Fibroblast of mammary gland (primary cell): Measurements from ENCODE around the gene CDKN2AIP.

Source experiments
- DNase-seq: peaks from one replicate; pipeline ENCODE4 v3.0.0-alpha.2; 2010; ENCODE audit warnings: low read depth
- H3K4me3 ChIP-seq: 2 replicates; pipeline ENCODE4 v1.5.1; 2011; ENCODE audit warnings: low read depth, mild to moderate bottlenecking, low read length, moderate library complexity; ENCODE audit not compliant: control insufficient read depth
- CTCF ChIP-seq: conservative IDR thresholded peaks from 2 replicates; pipeline ENCODE4 v1.5.1; 2011; ENCODE audit warnings: low read depth, low read length, inconsistent platforms; ENCODE audit not compliant: control insufficient read depth, insufficient read depth

Gene CDKN2AIP

DNA sequence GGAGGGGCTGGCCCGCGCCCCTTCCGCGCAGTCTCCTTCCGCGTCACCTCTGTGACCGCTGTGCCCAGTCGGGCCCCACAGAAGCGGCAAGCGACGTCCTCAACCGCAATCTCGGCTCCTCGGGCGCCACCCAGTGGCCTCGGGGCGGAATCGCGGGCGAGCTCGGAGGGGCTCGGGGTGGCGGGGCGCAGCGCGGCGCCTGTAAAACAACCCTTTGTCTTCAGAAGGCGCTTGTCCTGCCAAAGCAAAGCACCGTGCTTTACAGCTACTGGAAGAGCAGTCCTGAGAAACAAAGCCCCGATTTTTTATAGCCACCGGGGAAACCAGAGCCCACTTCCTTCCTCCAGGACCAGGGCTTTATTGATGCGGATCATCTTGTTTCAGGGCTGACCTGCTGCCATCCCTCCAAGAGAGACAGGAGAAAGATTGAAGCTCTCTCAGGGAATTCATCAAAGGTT is 37.3 kb upstream of the CDKN2AIP start:
- peak; percentile 50 for DNase-seq
- peak overlapping the region; percentile 61 for H3K4me3 ChIP-seq
- TF ChIP-seq CTCF: peak; percentile 56

GRCh38 chr4:183407635-183408464 is 36.6 kb upstream of the CDKN2AIP start:
- no peak for DNase-seq
- peak overlapping the region; percentile 61 for H3K4me3 ChIP-seq
- TF ChIP-seq CTCF: no peak

GRCh38 chr4:183408796-183409195 is 35.6 kb upstream of the CDKN2AIP start:
- no peak overlapping the region for H3K4me3 ChIP-seq
- TF ChIP-seq CTCF: no peak

DNA sequence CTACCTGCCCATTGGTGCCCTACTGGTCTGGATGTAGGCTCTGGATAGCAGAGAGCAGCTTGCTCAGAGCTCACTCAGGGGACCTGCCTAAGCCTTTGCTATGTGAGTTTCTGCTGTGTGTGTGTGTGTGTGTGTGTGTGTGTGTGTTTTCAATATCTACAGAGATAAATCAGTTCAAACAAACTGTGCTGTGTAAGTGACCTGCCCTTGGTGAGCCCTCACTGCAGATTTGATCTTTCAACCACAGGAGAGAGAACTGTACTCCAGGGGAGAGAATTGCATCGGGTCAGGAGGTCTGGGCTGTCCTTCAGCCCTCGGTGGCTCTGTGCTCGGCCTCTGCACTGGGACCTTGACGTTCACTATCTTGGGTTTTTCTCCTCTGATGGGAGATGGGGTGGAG is 35.0 kb upstream of the CDKN2AIP start:
- no peak for TF ChIP-seq CTCF
- H3K4me3 ChIP-seq: no peak overlapping the region
- DNase-seq: no peak

More at GRCh38 chr4:183408796-183409195, 35.6 kb upstream of the CDKN2AIP start:
- DNase-seq: no peak

DNA sequence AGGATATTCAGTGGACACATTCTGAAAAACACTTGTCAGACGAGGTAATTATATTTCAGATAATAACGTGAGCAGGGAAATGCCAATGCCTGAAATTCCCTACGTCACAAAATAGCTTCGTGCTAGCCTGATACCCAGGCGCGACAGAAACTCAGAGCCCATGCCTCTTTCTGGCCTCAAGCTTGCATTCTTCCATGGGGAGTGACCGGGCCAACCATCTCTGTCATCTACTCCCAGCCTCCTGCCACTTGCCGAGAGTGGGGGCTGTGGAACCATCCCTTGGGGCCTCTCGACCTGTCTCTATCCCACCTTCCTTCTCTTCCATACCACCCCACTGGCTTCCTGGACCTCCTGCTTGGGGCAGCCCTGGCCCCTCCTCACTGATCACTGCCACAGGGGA is 34.5 kb upstream of the CDKN2AIP start:
- no peak for DNase-seq
- no peak overlapping the region for H3K4me3 ChIP-seq
- no peak for TF ChIP-seq CTCF

- no peak for TF ChIP-seq CTCF
- no peak for DNase-seq
These were observed 33.1 kb upstream of the CDKN2AIP start for GRCh38 chr4:183411291-183411861.

More at GRCh38 chr4:183411291-183411861, 33.1 kb upstream of the CDKN2AIP start:
- H3K4me3 ChIP-seq: no peak overlapping the region
